G401 (cell line): Measurements from ENCODE around the gene CXXC5. TPM values are rescaled to one million over a fixed set of nuclear protein-coding genes. Genes with fewer than 3 reads are reported as not detected.
A peak's percentile ranks its signal among the peaks of the same experiment; 100 is the strongest.
"Not testable (repeated sequence)": the region's sequence is repeated elsewhere in the genome, so short reads cannot be mapped to it uniquely, and the experiment has no call there.

Experiments
- DNase-seq: peaks from one replicate; pipeline ENCODE4 v3.0.0-alpha.2; 2015; ENCODE audit warnings: low spot score
- in situ Hi-C: cut with HindIII; loops from 2 replicates; pipeline ENCODE4 v1.10.0; 2016; ENCODE audit warnings: low sequenced_read_pairs, mixed read lengths
- total RNA-seq: library from RNA; depleted of rRNA; stranded (reverse); fragments of >200 nt; shearing (Covaris generic); gene quantifications from 2 replicates; pipeline ENCODE4 v1.2.3, GENCODE V29; 2014

The CXXC5 gene
- total RNA-seq, 1 experiment from 2014 or later, result 280 TPM

DNA sequence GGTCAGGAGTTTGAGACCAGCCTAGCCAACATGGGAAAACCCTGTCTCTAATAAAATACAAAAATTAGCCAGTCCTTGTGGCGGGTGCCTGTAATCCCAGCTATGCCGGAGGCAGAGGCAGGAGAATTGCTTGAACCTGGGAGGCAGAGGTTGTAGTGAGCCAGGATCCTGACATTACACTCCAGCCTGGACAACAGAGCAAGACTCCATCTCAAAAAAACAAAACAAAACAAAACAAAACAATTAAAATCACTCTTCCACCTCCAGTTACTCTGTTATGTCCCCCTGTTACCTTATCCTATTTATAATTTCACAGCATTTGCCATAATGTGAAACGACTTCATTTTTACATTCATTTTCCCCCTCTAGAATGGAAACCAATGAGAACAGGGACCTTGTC, 54.4 kb downstream of the CXXC5 start:
- no peak for DNase-seq
- in situ Hi-C loops, result loop anchor here (5.0 kb wide), 1 partner anchor 45 kb away; no protein-coding TSS in a partner anchor

GRCh38 chr5:139704748-139705147, 56.6 kb downstream of the CXXC5 start:
- DNase-seq, result no peak
- in situ Hi-C loops, result loop anchor here (5.0 kb wide), 1 partner anchor 43 kb away; no protein-coding TSS in a partner anchor

DNA sequence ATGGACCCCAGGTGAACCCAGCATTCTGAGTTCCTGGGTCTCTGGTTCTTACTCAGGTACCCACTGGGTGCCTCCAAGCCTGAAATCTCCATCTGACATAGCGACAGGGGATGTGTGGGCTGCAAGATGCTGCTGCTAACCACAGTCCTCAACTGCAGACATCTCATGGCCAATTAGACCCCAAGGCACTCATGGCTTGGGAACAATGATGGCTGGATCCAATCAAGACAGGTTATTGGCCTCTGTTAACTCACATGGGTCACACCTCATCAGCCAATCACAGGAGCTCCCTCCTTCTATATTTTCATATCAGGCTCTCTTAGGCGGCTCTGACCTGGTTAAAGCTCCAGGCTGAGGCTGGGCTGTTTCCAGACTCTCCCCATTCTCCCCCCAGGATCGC, 57.0 kb downstream of the CXXC5 start:
- in situ Hi-C loops, result no loop called here
- DNase-seq, result peak; percentile 18

DNA sequence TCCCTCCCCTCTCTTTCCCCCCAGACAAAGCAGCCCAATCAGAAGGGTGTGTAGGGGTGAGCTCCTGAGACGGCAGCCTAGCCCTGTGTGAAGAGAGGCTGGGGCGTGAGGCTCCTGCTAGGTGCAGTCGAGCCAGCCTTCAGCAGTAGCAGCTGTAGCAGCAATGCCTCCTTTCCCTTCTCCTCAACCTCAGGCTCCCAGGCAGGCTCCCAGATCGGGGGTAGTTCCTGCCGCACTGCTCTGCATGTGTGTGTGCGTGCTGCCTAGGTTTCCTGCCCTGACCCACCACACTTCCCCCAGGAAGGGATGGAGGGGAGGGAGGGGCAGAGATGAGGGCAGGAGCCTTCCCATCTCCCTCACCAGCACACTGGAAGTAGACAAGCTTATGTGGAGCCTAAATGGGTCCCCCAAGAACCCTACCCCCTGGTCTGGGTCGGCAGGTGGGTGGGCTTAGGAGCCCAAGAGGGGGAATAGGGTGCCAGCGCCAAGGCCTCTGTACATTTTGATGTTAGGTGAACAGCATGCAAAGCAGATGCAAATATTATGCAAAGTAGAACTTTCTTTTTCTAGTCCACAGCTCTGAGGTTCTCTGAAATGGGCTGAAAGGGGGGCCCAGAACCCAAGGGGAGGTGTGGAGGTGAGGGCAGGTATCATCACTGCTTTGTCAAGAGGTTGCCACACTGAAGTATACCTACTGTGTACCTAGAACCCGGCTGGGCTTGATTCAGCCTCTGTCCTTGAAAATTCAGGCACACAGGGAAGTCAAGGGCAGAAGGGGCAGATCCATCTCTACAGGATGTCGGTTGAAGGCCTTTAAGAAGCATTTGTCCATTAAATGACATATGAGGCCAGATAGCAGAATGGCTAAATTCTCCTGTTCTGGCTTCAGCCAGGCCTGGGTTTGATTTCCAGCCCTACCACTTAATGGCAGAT, 57.8 kb downstream of the CXXC5 start:
- DNase-seq, result peak; percentile 10
- in situ Hi-C loops, result no loop called here

DNA sequence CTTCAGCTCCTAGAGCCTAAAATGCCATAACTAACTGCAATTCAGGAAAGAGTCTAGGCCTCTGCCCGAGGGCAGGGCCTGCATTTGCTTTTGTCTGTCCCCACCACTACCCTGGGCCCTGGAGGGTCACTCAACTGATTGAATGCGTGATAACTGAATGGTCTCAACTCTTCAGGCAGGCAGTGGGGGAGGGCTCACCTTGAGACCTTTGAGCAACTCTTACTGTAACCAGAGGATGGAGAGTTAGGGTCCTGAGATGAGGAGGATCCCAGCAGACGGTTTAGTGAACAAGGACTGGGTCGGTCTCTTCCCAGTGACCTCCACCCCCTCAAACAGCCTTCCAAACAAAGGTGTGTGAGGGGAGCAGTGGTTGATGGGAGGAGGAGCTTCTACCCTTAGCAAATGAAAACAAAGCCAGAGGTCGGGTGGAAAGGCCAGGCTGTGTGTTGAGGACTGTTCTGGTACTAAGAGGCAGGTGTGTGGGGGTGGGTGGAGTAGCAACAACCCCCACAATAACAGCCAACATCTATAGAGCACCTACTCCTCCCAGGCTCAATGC, 59.4 kb downstream of the CXXC5 start:
- in situ Hi-C loops, result no loop called here

DNA sequence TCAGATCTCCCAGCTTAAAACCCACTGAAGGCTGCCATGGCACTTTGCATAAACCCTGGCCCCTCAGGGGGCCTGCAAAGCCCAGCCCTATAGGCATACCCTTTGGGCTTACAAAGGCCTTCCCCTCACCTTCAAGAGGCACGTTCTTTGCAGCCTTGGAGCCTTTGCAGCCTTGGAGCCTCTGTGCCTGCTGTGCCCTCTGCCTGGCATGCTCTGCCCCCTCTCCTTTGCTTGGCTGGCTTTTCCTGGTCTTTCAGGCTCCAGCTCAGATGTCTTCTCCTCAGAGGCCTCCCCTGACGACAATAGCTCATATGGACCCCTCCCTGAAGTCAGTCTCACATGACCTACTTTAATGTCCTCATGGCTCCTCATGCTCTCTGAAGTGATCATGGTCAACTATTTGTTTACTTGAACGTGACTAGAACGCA, 60.3 kb downstream of the CXXC5 start:
- in situ Hi-C loops, result no loop called here
- DNase-seq, result no peak

More for the DNA sequence above, 59.4 kb downstream of the CXXC5 start:
- DNase-seq, result peak; percentile 49

GRCh38 chr5:139708877-139709581, 60.9 kb downstream of the CXXC5 start:
- in situ Hi-C loops, result no loop called here
- DNase-seq, result peak; percentile 71

DNA sequence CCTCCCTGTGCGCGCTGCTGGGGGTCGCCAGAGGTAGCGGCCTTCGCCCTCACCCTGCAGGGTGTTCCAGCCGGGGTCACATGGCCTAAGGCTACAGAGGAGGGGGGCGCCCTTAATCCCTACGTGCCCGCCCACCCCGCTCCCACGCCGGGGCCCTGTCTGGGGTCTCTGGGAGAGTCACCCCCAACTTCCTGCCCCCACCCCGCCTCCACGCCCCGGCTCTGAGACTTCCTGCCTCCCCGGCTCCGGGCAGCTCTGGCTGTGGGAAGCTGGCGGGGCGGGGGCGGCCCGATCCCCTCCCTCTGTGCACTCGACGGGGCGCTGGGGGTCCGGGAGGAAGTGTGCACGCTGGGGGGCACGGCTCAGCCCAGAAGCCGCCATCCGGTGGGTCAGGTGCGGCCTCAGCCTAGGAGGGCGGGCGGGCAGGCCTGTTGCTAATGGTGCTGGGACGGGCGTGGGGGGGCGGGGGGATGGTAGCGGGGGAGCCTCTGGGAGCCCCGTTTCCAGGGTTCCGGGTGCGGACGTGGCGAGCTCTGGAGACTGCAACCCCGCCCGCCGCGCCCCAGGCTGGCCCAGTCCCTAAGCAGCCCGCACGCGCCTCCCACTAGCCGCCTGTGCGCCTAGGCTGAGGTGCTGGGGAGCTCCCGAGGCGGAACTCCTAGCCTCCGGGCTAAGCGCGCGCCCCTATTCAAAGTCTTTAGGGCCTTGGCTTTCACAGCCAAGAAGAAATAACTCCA, 61.6 kb downstream of the CXXC5 start:
- no peak for DNase-seq
- in situ Hi-C loops, result loop anchor here (5.0 kb wide), 1 partner anchor 77 kb away; no protein-coding TSS in a partner anchor

DNA sequence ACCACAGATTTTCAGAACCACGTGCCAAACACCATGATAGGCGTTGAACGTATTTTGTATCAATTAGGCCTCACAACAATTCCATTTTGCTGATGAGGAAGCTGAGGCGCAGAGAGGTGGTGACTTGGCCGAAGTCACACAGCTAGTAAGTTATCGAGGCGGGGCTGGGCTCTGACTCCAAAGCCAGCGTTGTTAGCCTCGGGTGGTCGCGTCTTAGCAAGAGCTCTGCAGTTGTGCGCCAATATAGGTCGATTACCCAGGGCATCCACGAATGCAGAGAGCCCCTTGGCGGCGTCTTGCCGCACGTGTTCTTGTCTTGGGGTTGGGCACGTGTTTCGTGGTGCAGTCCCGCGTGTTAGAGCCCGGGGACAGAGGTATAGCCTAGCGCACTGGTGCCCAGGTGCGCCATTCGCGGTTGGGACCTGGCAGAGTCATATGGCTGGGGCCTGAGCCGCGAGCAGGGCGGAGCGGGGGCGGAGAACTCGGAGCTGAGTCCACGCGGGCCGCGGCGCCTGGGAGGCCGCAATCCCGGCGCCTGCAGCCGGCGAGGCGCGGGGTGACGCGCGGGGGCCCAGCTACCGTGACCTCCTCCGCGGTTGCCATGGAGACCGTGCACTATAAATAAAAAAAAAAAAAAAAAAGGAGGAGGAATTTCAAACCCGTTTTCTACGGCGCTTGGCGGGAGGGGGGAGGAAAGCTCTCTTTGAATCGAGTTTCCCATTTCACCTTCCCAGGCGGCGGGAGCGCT, 62.3 kb downstream of the CXXC5 start:
- DNase-seq, result peak; percentile 83
- in situ Hi-C loops, result loop anchor here (5.0 kb wide), 1 partner anchor 78 kb away; no protein-coding TSS in a partner anchor

DNA sequence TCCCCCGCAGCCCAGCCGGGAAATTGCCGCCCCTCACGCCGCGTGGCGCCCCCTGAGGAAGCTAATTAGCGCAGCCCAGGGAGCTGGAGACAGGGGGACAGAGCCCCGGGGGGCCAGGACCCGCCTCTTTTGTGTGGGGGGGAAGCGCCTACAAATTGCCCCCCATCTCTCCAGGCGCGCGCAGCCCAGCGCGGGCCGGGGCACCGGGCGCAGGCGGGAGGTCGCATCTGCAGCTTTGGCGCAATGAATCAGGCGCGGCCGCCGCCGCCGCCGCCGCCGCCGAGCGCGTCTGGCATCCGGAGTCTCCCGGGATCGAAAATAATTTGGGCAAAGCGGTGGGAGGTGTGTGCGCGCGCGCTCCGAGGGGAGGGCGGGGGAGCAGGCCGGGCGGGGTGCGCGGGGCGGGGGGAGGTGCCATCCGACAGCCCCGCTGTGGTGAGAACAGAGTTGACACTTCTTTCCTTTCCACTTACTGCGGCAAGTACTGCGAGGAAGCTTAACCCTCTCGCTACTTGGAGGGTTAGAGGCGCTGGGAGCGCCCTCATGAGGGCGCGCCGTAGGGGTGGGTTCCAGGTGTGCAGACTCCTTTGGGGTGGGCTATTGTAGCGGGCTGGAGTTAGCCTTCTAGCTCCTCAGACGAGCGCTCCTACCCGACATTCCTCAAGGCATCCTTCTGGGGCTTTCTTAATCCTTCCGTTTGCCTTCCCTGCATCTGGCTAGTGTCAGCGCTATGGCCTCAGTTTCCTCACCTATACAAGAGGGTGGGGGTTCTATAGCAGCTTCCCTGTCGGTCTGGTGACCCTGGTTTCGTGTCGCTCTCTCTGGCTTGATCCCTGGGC, 63.1 kb downstream of the CXXC5 start:
- peak; percentile 78 for DNase-seq
- in situ Hi-C loops, result loop anchor here (5.0 kb wide), 1 partner anchor 79 kb away; no protein-coding TSS in a partner anchor

GRCh38 chr5:139711906-139712224, 63.7 kb downstream of the CXXC5 start:
- in situ Hi-C loops, result loop anchor here (5.0 kb wide), 1 partner anchor 80 kb away; no protein-coding TSS in a partner anchor
- DNase-seq, result peak; percentile 78

- DNase-seq, result peak; percentile 47
- in situ Hi-C loops, result loop anchor here (5.0 kb wide), 1 partner anchor 80 kb away; no protein-coding TSS in a partner anchor
Measured at GRCh38 chr5:139712412-139712811, 64.3 kb downstream of the CXXC5 start.

DNA sequence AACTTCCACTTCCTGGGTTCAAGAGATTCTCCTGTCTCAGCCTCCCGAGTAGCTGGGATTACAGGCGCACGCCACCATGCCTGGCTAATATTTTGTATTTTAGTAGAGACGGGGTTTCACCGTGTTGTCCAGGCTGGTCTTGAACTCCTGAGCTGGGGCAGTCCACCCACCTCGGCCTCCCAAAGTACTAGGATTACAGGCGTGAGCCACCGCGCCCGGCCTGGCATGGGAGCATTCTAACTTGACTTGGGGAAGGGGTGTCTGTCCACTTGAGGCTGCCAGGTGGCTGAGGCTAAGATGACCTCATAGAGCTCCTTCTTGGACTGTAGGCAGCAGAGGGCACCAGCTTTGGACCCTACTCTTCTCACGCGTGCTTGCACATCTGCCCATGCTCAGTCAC, 65.7 kb downstream of the CXXC5 start:
- in situ Hi-C loops, result loop anchor here (5.0 kb wide), 1 partner anchor 82 kb away; no protein-coding TSS in a partner anchor
- DNase-seq, result not testable (repeated sequence)

GRCh38 chr5:139717221-139717620, 69.1 kb downstream of the CXXC5 start:
- in situ Hi-C loops, result no loop called here
- DNase-seq, result no peak

DNA sequence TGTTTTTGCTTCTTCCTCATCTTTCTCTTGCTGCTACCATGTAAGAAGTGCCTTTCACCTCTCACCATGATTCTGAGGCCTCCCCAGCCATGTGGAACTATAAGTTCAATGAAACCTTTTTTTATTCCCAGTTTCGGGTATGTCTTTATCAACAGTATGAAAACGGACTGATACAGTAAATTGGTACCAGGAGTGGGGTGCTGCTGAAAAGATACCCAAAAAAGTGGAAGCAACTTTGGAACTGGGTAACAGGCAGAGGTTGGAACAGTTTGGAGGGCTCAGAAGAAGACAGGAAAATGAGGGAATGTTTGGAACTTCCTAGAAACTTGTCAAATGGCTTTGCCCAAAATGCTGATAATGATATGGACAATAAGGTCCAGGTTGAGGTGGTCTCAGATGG, 70.3 kb downstream of the CXXC5 start:
- in situ Hi-C loops, result not testable (repeated sequence)

DNA sequence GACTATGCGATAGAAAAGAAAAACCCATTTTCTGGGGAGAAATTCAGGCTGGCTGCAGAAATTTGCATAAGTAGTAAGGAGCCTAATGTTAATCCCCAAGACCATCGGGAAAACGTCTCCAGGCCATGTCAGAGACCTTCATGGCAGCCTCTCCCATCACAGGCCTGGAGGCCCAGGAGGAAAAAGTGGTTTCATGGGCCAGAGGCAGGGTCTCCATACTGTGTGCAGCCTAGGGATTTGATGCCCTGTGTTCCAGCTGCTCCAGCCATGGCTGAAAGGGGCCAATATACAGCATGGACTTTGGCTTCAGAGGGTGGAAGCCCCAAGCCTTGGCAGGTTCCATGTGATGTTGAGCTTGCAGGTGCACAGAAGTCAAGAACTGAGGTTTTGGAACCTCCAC, 71.8 kb downstream of the CXXC5 start:
- in situ Hi-C loops, DNase-seq: not testable (repeated sequence)

More for the DNA sequence above, 70.3 kb downstream of the CXXC5 start:
- DNase-seq, result not testable (repeated sequence)

DNA sequence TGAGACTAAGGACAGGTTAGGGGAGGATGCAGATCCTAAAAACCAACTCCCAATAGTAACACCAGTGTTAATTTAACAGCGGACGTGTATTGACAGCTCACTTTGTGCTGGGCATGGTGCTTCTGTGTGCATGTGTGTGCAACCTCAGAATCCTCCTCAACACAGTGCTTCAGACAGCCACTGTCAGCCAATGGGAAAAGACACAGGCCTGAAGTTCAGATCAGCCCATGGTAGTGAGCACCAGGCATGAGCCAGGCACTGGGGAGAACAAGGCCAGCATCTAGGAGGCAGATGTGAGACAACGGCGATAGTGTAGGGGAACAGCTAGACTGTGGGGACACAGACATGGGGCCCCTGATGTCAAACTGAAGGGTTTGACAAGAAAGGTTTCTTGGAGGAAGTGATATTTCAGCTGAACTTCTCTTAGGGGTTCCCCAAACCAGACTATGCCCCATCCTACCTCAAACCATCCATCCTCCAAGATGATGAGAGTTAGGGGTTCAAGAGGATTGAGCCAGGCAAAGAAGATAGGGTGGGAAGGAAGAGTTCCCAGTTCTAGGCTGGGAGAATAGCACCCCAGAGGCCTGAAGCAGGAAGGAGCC, 75.9 kb downstream of the CXXC5 start:
- no peak for DNase-seq
- in situ Hi-C loops, result no loop called here
